GM18861 (cell line): ENCODE results near the gene TAP2.
A peak's percentile ranks its signal among the peaks of the same experiment; 100 is the strongest.

Experiments
- ATAC-seq: cut with Tn5 transposase; IDR thresholded peaks from one replicate; pipeline ENCODE4 v1.9.1; 2021; ENCODE audit not compliant: unreplicated experiment

Gene TAP2

GRCh38 chr6:32854376-32855178, 16.0 kb upstream of the TAP2 start:
- ATAC-seq: peak; percentile 5

GRCh38 chr6:32853541-32854375, 15.2 kb upstream of the TAP2 start, which contains the start of the genes PSMB9 and TAP1:
PSMB9 (plus strand) TSS chr6:32854192; CDS start chr6:32854230, 38 bp downstream.
TAP1 (minus strand) TSS chr6:32853704; CDS start chr6:32853636, 68 bp downstream.
- ATAC-seq: peak; percentile 63

GRCh38 chr6:32852844-32853540, 14.5 kb upstream of the TAP2 start:
- ATAC-seq: peak; percentile 21

GRCh38 chr6:32852018-32852843, 13.7 kb upstream of the TAP2 start:
- no peak for ATAC-seq

- ATAC-seq: no peak
Observed at GRCh38 chr6:32851025-32851424, 12.5 kb upstream of the TAP2 start.

GRCh38 chr6:32849126-32849525, 10.6 kb upstream of the TAP2 start:
- ATAC-seq: no peak

GRCh38 chr6:32847795-32848194, 9.3 kb upstream of the TAP2 start:
- no peak for ATAC-seq

- no peak for ATAC-seq
Observed at GRCh38 chr6:32847004-32847403, 8.5 kb upstream of the TAP2 start.

GRCh38 chr6:32845384-32845884, 6.9 kb upstream of the TAP2 start:
- ATAC-seq: no peak

- ATAC-seq: no peak
Observed at GRCh38 chr6:32844839-32845383, 6.4 kb upstream of the TAP2 start.

- ATAC-seq: peak; percentile 47
Observed at GRCh38 chr6:32843979-32844838, 5.7 kb upstream of the TAP2 start, which contains the start of gene PSMB8. PSMB8 (minus strand) TSS chr6:32844047; CDS start chr6:32843996, 51 bp downstream.

GRCh38 chr6:32843331-32843978, 4.9 kb upstream of the TAP2 start:
- ATAC-seq: no peak

GRCh38 chr6:32842690-32843089, 4.2 kb upstream of the TAP2 start:
- ATAC-seq: no peak

- no peak for ATAC-seq
Observed at GRCh38 chr6:32842021-32842650, 3.6 kb upstream of the TAP2 start.

GRCh38 chr6:32840604-32841246, 2.2 kb upstream of the TAP2 start:
- ATAC-seq: no peak

GRCh38 chr6:32839356-32839755, 817 bp upstream of the TAP2 start:
- no peak for ATAC-seq

GRCh38 chr6:32837651-32838113, 857 bp downstream of the TAP2 start:
- no peak for ATAC-seq
